Colonic mucosa (tissue), 4 donors: Measurements from ENCODE around the gene OR1I1. TPM values are rescaled to one million over a fixed set of nuclear protein-coding genes. Genes with fewer than 3 reads are reported as not detected.
A peak's percentile ranks its signal among the peaks of the same experiment; 100 is the strongest.

Experiments
- DNase-seq: peaks from one replicate; pipeline ENCODE4 v3.0.0-alpha.2; 2020
- H3K27ac ChIP-seq: fragments of 200-600 bp; one replicate; pipeline ENCODE4 v1.8.0; 2021
- H3K27me3 ChIP-seq: fragments of 200-600 bp; one replicate; pipeline ENCODE4 v1.8.0; 2021
- H3K36me3 ChIP-seq: fragments of 200-600 bp; one replicate; pipeline ENCODE4 v1.8.0; 2021
- H3K4me1 ChIP-seq: fragments of 200-600 bp; one replicate; pipeline ENCODE4 v1.8.0; 2021; ENCODE audit warnings: mild to moderate bottlenecking
- H3K4me3 ChIP-seq: fragments of 200-600 bp; one replicate; pipeline ENCODE4 v1.8.0; 2021
- H3K9ac ChIP-seq, 2 donors: one replicate each; pipeline ENCODE4 v1.7.0; 2013; ENCODE audit warnings: control low read depth in 2 of 2, low read depth in 2 of 2, low read length in 2 of 2
- H3K9me3 ChIP-seq: fragments of 200-600 bp; one replicate; pipeline ENCODE4 v1.8.0; 2021
- intact Hi-C: fragments of 100-400 bp; cut with DNase I; formaldehyde crosslinking; loops from one replicate; pipeline ENCODE4 v1.14.1; 2022
- total RNA-seq, 2 donors: library from RNA; stranded (reverse); fragmentation: NEBNext Ultra II Directional in 1 of 2; extraction: Animal tissue kit (Norgen Biotek cat#: 25700) in 1 of 2; gene quantifications; one replicate each; pipeline ENCODE4 v1.2.1, GENCODE V29; 2021
- TF ChIP-seq, protein P1 (sequence below): fragments of 200-600 bp; IDR thresholded peaks from one replicate; pipeline ENCODE4 v1.8.0; 2022; ENCODE audit warnings: antibody characterized with exemption, mild to moderate bottlenecking
- donor health status: healthy.
- donor health status: DM: no; HTN: no; CAD: no.
- donor health status: DM: no; HTN: no; CAD: no.

The OR1I1 gene
- total RNA-seq, 2 donors from 2014 or later = not detected

DNA sequence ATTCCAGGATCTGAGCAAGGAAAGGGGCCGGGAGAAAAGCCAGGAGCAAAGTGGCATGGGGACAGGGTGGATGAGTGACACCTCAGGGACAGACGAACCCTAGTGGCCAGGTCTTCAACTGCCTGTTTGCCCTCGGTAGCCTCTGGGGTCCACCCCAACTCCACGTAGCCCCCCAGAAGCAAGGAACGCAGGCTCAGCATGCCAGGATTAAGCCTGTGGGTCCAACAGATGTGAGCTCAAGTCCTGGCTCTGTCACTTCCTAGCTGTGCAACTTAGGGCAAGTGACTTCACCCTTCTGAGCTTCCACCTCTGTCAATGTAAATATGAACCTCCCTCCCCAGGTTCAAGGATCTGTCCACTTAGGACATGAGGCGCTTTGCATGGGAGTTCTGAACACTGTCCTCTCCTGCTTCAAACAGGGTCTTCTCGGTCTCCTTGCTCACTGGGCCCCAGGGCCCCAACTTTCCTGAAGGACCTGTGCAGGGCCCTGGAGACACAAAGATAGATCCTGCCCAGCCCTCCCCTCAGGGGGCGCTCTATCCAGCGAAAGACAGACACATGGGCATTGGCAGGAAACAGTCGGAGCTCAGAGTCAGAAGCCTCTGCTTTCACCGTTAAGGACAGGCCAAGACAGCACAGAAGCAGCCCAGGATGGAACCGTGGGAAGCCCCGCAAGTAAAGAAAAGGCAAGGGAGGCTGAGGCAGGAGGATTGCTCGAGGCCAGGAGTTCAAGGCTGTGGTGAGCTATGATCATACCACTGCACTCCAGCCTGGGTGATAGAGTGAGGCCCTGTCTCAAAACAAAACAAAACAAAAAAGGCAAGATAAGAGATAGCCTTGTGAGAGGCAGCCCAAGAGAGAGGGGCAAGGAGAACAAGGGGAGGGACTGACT is 38.4 kb downstream of the OR1I1 start:
- Histone ChIP-seq H3K27ac (no peak overlapping the region), H3K9me3 (no peaks in the 10 kb centered on the region), H3K36me3 (peaks cover 32% of the 10 kb centered on the region), H3K27me3 (no peaks in the 10 kb centered on the region), H3K9ac (no peak overlapping the region), H3K4me3 (no peak overlapping the region), H3K4me1 (peaks cover 7% of the 10 kb centered on the region)
- intact Hi-C loops = no loop called here
- TF ChIP-seq, protein P1, sequence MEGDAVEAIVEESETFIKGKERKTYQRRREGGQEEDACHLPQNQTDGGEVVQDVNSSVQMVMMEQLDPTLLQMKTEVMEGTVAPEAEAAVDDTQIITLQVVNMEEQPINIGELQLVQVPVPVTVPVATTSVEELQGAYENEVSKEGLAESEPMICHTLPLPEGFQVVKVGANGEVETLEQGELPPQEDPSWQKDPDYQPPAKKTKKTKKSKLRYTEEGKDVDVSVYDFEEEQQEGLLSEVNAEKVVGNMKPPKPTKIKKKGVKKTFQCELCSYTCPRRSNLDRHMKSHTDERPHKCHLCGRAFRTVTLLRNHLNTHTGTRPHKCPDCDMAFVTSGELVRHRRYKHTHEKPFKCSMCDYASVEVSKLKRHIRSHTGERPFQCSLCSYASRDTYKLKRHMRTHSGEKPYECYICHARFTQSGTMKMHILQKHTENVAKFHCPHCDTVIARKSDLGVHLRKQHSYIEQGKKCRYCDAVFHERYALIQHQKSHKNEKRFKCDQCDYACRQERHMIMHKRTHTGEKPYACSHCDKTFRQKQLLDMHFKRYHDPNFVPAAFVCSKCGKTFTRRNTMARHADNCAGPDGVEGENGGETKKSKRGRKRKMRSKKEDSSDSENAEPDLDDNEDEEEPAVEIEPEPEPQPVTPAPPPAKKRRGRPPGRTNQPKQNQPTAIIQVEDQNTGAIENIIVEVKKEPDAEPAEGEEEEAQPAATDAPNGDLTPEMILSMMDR = no peak
- no peak for DNase-seq

DNA sequence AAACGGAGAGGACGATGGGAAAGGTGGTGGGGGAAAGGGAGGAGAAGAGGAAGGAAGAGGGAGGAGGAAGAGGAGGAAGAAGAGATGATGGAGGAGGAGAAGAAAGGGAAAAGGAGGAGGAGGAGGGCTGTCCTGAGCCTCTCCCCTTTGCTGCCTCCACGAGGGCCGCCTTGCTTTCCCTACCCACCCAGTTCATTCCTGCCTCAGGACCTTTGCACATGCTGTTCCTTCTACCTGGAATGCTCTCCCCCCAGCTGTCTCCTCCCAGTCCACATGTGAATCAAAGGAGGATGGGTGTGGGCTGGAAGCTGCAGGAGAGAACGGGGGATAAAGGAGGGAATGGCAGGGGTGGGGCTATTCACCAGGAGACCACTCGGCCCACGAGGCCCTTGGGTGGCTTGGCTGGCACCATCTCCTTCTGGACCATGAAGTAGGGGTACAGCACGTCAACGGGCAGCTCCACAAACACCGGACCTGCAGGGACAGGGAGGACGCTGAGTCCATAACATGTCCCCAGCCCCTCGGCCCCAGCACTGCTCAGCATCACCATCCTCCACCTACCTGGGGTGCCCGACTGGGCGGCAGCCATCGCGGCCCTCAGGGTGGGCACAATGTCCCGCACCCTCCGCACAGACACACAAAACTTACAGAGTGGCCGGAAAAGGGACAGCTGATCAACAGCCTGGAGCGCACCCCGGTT is 40.5 kb downstream of the OR1I1 start:
- peaks cover 25% of the 10 kb centered on the region for H3K36me3 ChIP-seq
- H3K4me1 ChIP-seq = peaks cover 7% of the 10 kb centered on the region
- DNase-seq = no peak
- no peaks in the 10 kb centered on the region for H3K9me3 ChIP-seq
- H3K27ac ChIP-seq = no peak overlapping the region
- TF ChIP-seq, protein P1 = no peak
- H3K9ac ChIP-seq = no peak overlapping the region
- H3K27me3 ChIP-seq = no peaks in the 10 kb centered on the region
- intact Hi-C loops = no loop called here
- no peak overlapping the region for H3K4me3 ChIP-seq

DNA sequence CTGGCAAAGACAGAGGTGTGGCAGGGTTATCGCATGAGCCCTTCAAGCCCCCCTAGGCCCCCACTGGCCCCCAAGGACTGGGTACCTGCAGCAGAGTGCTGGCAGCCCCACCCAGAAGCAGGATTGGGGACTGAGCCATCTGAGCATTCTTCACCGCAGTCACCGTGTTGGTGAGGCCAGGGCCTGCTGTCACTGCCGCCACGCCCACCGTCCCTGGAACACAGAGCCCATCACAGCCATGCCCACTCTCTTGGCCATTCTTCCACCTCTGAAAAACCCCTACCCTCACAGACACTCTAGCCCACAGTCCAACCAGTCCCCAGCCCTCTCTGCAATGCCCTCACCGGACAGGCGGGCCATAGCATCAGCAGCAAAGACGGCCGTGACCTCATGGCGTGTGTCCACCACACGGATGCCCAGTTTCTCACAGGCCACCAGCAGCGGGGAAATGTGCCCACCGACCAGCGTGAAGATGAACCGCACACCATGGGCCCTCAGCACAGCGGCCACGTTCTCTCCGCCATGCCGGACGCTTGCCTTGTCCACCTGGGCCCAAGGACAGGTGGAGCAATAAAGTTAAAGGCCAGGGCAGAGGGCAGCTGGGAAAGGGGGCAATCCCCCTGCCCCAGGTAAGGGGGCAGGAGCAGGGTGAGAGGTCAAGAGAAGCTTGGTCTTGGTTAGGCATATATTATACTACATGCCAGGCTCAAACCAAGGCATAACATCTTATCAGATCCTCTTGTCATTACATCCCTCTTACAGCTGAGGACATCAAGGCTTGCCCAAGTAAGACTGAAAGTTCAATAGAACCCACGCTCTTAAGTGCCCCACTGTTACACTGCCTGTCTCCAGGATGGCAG is 41.2 kb downstream of the OR1I1 start:
- Histone ChIP-seq H3K4me3 (no peak overlapping the region), H3K9ac (peak overlapping the region in 1 of 2 donors; percentile 89), H3K9me3 (no peaks in the 10 kb centered on the region), H3K27me3 (no peaks in the 10 kb centered on the region), H3K4me1 (peaks cover 7% of the 10 kb centered on the region), H3K27ac (peak overlapping the region; percentile 87), H3K36me3 (peaks cover 17% of the 10 kb centered on the region)
- DNase-seq = no peak
- intact Hi-C loops = no loop called here
- TF ChIP-seq, protein P1 = no peak

DNA sequence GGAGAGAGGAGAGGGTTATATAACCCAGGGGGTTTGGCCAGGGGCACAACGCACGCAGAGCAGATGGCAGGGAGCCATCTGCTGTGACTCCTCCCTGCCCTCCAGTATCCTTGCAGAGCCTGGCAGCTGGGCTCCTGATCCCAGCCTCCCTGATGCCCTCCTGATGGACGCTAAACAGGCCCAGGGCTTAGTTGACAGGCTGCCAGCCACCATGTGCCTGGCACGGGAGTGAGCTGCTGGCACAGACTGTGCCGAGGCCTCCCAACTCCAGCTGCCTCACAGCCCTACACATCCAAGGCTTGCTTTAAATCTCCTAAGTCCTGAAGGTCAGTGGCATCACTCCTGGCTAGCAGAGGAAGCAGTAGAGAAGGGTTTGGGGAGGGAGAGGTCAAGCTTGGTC is 41.9 kb downstream of the OR1I1 start:
- H3K36me3 ChIP-seq = peaks cover 14% of the 10 kb centered on the region
- TF ChIP-seq, protein P1 = no peak
- H3K9ac ChIP-seq = peak overlapping the region; percentile 89 to 92
- H3K27ac ChIP-seq = peak overlapping the region; percentile 87
- intact Hi-C loops = no loop called here
- peak overlapping the region; percentile 58 for H3K4me3 ChIP-seq
- DNase-seq = peak; percentile 38
- no peaks in the 10 kb centered on the region for H3K9me3 ChIP-seq
- H3K27me3 ChIP-seq = no peaks in the 10 kb centered on the region
- peaks cover 7% of the 10 kb centered on the region for H3K4me1 ChIP-seq
